CD8-positive, alpha-beta memory T cell (primary cell): Measurements from ENCODE around the gene ASF1B. TPM values are rescaled to one million over a fixed set of nuclear protein-coding genes. Genes with fewer than 3 reads are reported as not detected.

Experiments
- CTCF ChIA-PET: fragments of 350-600 bp; sonication (Branson Sonifier 250); formaldehyde crosslinking; loops from one replicate; lab custom pipeline; 2021; ENCODE audit warnings: antibody characterized with exemption; lab: Charles Lee
- POLR2A ChIA-PET: fragments of 350-600 bp; sonication (Branson Sonifier 250); formaldehyde crosslinking; loops from one replicate; lab custom pipeline; 2021; ENCODE audit warnings: antibody characterized with exemption; lab: Charles Lee
- DNase-seq, 5 donors: peaks; one replicate each; pipeline versions ENCODE4 v3.0.0 to v3.0.0-alpha.2; 2020 to 2022; ENCODE audit warnings: mixed read lengths in 1 of 5
- H3K27ac ChIP-seq: one replicate; pipeline ENCODE4 v1.7.0; 2013; ENCODE audit warnings: low read depth, mild to moderate bottlenecking, low read length, moderate library complexity
- H3K27me3 ChIP-seq: 2 replicates; pipeline ENCODE4 v1.7.0; 2013; ENCODE audit warnings: low read length, mild to moderate bottlenecking; ENCODE audit not compliant: insufficient read depth, poor library complexity, severe bottlenecking
- H3K36me3 ChIP-seq: 2 replicates; pipeline ENCODE4 v1.7.0; 2013; ENCODE audit warnings: mild to moderate bottlenecking, low read length, moderate library complexity; ENCODE audit not compliant: insufficient read depth
- H3K4me1 ChIP-seq: 2 replicates; pipeline ENCODE4 v1.7.0; 2013; ENCODE audit warnings: mild to moderate bottlenecking, low read length, moderate library complexity; ENCODE audit not compliant: insufficient read depth
- H3K4me3 ChIP-seq: 2 replicates; pipeline ENCODE4 v1.7.0; 2013; ENCODE audit warnings: mild to moderate bottlenecking, low read length
- H3K9me3 ChIP-seq: 2 replicates; pipeline ENCODE4 v1.7.0; 2013; ENCODE audit warnings: mild to moderate bottlenecking, low read length
- H3K27ac Mint-ChIP-seq, 8 donors: one replicate each; pipeline ENCODE4 v1.8.0; 2020 to 2021; ENCODE audit warnings: mixed read lengths in 8 of 8, mild to moderate bottlenecking in 6 of 8, inconsistent platforms in 3 of 8, moderate library complexity in 3 of 8
- H3K27me3 Mint-ChIP-seq, 2 donors: one replicate each; pipeline ENCODE4 v1.8.0; 2020 to 2021; ENCODE audit warnings: mixed read lengths in 2 of 2, mild to moderate bottlenecking in 1 of 2, moderate library complexity in 1 of 2
- H3K36me3 Mint-ChIP-seq, 3 donors: one replicate each; pipeline ENCODE4 v1.8.0; 2020 to 2021; ENCODE audit warnings: mixed read lengths in 3 of 3, inconsistent platforms in 1 of 3, mild to moderate bottlenecking in 1 of 3
- H3K4me1 Mint-ChIP-seq, 3 donors: one replicate each; pipeline ENCODE4 v1.8.0; 2020 to 2021; ENCODE audit warnings: mixed read lengths in 3 of 3, inconsistent platforms in 1 of 3, mild to moderate bottlenecking in 1 of 3
- H3K4me3 Mint-ChIP-seq, 7 donors: one replicate each; pipeline ENCODE4 v1.8.0; 2020 to 2021; ENCODE audit warnings: mixed read lengths in 7 of 7, mild to moderate bottlenecking in 6 of 7, moderate library complexity in 4 of 7, inconsistent platforms in 2 of 7
- H3K9me3 Mint-ChIP-seq, 5 donors: one replicate each; pipeline ENCODE4 v1.8.0; 2020 to 2022; ENCODE audit warnings: mixed read lengths in 5 of 5, mild to moderate bottlenecking in 3 of 5, moderate library complexity in 2 of 5, inconsistent platforms in 1 of 5
- polyA plus RNA-seq: library from polyadenylated mRNA; unstranded; fragments of 300-500 nt; fragmentation: Illumina TruSeq; gene quantifications from one replicate; pipeline ENCODE4 v1.2.3, GENCODE V29; 2021
- total RNA-seq, 2 experiments: library from RNA; stranded (reverse); gene quantifications; one replicate each; pipeline ENCODE4 v1.2.3, GENCODE V29; 2021

Gene ASF1B
- total and polyA plus RNA-seq, 3 experiments from 2014 or later: 4.5 to 76.2 (median 75.0) TPM

GRCh38 chr19:14086098-14086497, 50.3 kb downstream of the ASF1B start:
- Mint-ChIP-seq H3K27ac (peak overlapping the region in 1 of 8 donors; percentile 63), H3K4me3 (peak overlapping the region in 2 of 7 donors; percentile 3 to 76), H3K9me3 (no peaks in the 10 kb centered on the region), H3K4me1 (peaks cover 13 to 27% (median 15%) of the 10 kb centered on the region in 3 donors), H3K27me3 (peaks cover 0 to 2% of the 10 kb centered on the region in 2 donors), H3K36me3 (peaks cover 0 to 23% (median 5%) of the 10 kb centered on the region in 3 donors)
- Histone ChIP-seq H3K36me3 (no peaks in the 10 kb centered on the region), H3K27ac (no peak overlapping the region), H3K4me1 (peaks cover 18% of the 10 kb centered on the region), H3K27me3 (no peaks in the 10 kb centered on the region), H3K4me3 (no peak overlapping the region), H3K9me3 (no peaks in the 10 kb centered on the region)
- ChIA-PET POLR2A (no interaction called here), CTCF (interaction anchor here (6.6 kb wide), 1 partner anchor 14 kb away, joined by 38 read pairs; the partner anchor contains the start of gene MISP3)
- no peak for DNase-seq

- H3K27ac Mint-ChIP-seq: peak within 1 kb of the TSS in 3 of 8 donors; percentile 23 to 66 (median 63)
- CTCF ChIA-PET: interaction anchor here (1.0 to 6.6 kb wide), 3 partner anchors 13 to 51 kb away, joined by 3 to 38 read pairs (median 4); partner anchors contain the start of genes ASF1B and MISP3
These were observed 50.9 kb downstream of the ASF1B start, which contains the start of gene C19orf67 for GRCh38 chr19:14085309-14085995. TSS of gene C19orf67 (minus strand) at chr19:14085783. CDS start at chr19:14085627, 156 bp downstream.

GRCh38 chr19:14082675-14082960, 53.8 kb downstream of the ASF1B start:
- Mint-ChIP-seq H3K27ac (peak overlapping the region in 2 of 8 donors; percentile 82 to 92), H3K27me3 (no peaks in the 10 kb centered on the region)
- peaks cover 18% of the 10 kb centered on the region for H3K4me1 ChIP-seq

More at GRCh38 chr19:14085309-14085995, 50.9 kb downstream of the ASF1B start, which contains the start of gene C19orf67:
- H3K27ac ChIP-seq: no peak within 1 kb of the TSS
- H3K27me3 ChIP-seq: no peaks in the 10 kb centered on the region
- Mint-ChIP-seq H3K9me3 (no peaks in the 10 kb centered on the region), H3K4me1 (peaks cover 15 to 33% (median 22%) of the 10 kb centered on the region in 3 donors), H3K36me3 (peaks cover 0 to 25% (median 5%) of the 10 kb centered on the region in 3 donors), H3K27me3 (peaks cover 0 to 1% of the 10 kb centered on the region in 2 donors), H3K4me3 (peak within 1 kb of the TSS in 2 of 7 donors; percentile 3 to 76)
- peaks cover 23% of the 10 kb centered on the region for H3K4me1 ChIP-seq
- no peaks in the 10 kb centered on the region for H3K9me3 ChIP-seq
- no peak for DNase-seq
- H3K4me3 ChIP-seq: no peak within 1 kb of the TSS
- no peaks in the 10 kb centered on the region for H3K36me3 ChIP-seq
- POLR2A ChIA-PET: no interaction called here

GRCh38 chr19:14081797-14082674, 54.4 kb downstream of the ASF1B start:
- Mint-ChIP-seq H3K27ac (peak overlapping the region; percentile 82 to 98 (median 96)), H3K9me3 (no peaks in the 10 kb centered on the region), H3K27me3 (no peaks in the 10 kb centered on the region), H3K36me3 (peaks cover 0 to 7% (median 0%) of the 10 kb centered on the region in 3 donors), H3K4me1 (peaks cover 14 to 29% (median 20%) of the 10 kb centered on the region in 3 donors), H3K4me3 (peak overlapping the region; percentile 84 to 96 (median 94))
- peak overlapping the region; percentile 73 for H3K27ac ChIP-seq
- ChIA-PET CTCF (interaction anchor here (1.4 to 6.6 kb wide), 5 partner anchors 10 to 55 kb away, joined by 5 to 38 read pairs (median 7); partner anchors contain the start of genes ASF1B, IL27RA and MISP3), POLR2A (interaction anchor here (0.9 to 1.7 kb wide), 5 partner anchors 10 to 76 kb away, joined by 3 to 5 read pairs (median 4); partner anchors contain the start of genes ASF1B, PRKACA and RFX1)
- H3K36me3 ChIP-seq: no peaks in the 10 kb centered on the region
- H3K4me1 ChIP-seq: peaks cover 18% of the 10 kb centered on the region
- peak in 2 of 5 donors; percentile 44 to 71 for DNase-seq
- H3K4me3 ChIP-seq: peak overlapping the region; percentile 82
- no peaks in the 10 kb centered on the region for H3K27me3 ChIP-seq
- H3K9me3 ChIP-seq: no peaks in the 10 kb centered on the region

More at GRCh38 chr19:14082675-14082960, 53.8 kb downstream of the ASF1B start:
- Mint-ChIP-seq H3K36me3 (peaks cover 0 to 9% (median 0%) of the 10 kb centered on the region in 3 donors), H3K4me1 (peaks cover 14 to 29% (median 20%) of the 10 kb centered on the region in 3 donors), H3K9me3 (no peaks in the 10 kb centered on the region), H3K4me3 (peak overlapping the region in 6 of 7 donors; percentile 84 to 95 (median 92))
- ChIA-PET CTCF (interaction anchor here (1.4 to 6.6 kb wide), 4 partner anchors 10 to 54 kb away, joined by 5 to 38 read pairs (median 6); partner anchors contain the start of genes ASF1B, IL27RA and MISP3), POLR2A (no interaction called here)
- Histone ChIP-seq H3K36me3 (no peaks in the 10 kb centered on the region), H3K9me3 (no peaks in the 10 kb centered on the region), H3K4me3 (no peak overlapping the region), H3K27me3 (no peaks in the 10 kb centered on the region), H3K27ac (no peak overlapping the region)
- no peak for DNase-seq

GRCh38 chr19:14080887-14081796, 55.2 kb downstream of the ASF1B start:
- ChIA-PET POLR2A (interaction anchor here (0.9 to 1.7 kb wide), 6 partner anchors 11 to 75 kb away, joined by 3 to 6 read pairs (median 4); partner anchors contain the start of genes ASF1B, IL27RA, PRKACA and RFX1), CTCF (interaction anchor here (0.6 to 6.6 kb wide), 6 partner anchors 9 to 267 kb away, joined by 3 to 38 read pairs (median 6); partner anchors contain the start of genes ASF1B and MISP3)
- Histone ChIP-seq H3K27me3 (no peaks in the 10 kb centered on the region), H3K36me3 (no peaks in the 10 kb centered on the region), H3K9me3 (no peaks in the 10 kb centered on the region), H3K4me1 (peaks cover 18% of the 10 kb centered on the region), H3K27ac (peak overlapping the region; percentile 87), H3K4me3 (peak overlapping the region; percentile 84)
- peaks cover 14 to 29% (median 20%) of the 10 kb centered on the region in 3 donors for H3K4me1 Mint-ChIP-seq
- peak overlapping the region; percentile 82 to 98 (median 96) for H3K27ac Mint-ChIP-seq
- no peaks in the 10 kb centered on the region for H3K27me3 Mint-ChIP-seq
- no peaks in the 10 kb centered on the region for H3K9me3 Mint-ChIP-seq
- peak overlapping the region; percentile 84 to 96 (median 94) for H3K4me3 Mint-ChIP-seq
- peak; percentile 97 to 100 (median 99) for DNase-seq
- H3K36me3 Mint-ChIP-seq: peaks cover 0 to 7% (median 0%) of the 10 kb centered on the region in 3 donors

- H3K4me3 Mint-ChIP-seq: no peak overlapping the region
- POLR2A ChIA-PET: interaction anchor here (0.6 to 0.7 kb wide), 4 partner anchors 229 to 1287 kb away, joined by 3 to 13 read pairs (median 6); no protein-coding TSS in a partner anchor
These were observed 58.0 kb downstream of the ASF1B start for GRCh38 chr19:14078411-14078810.

More at GRCh38 chr19:14078411-14078810, 58.0 kb downstream of the ASF1B start:
- H3K4me1 Mint-ChIP-seq: peaks cover 28 to 48% (median 28%) of the 10 kb centered on the region in 3 donors
- no peak for DNase-seq
- H3K27me3 Mint-ChIP-seq: no peaks in the 10 kb centered on the region
- Histone ChIP-seq H3K27me3 (no peaks in the 10 kb centered on the region), H3K4me3 (no peak overlapping the region), H3K36me3 (no peaks in the 10 kb centered on the region), H3K27ac (no peak overlapping the region), H3K9me3 (no peaks in the 10 kb centered on the region), H3K4me1 (peaks cover 36% of the 10 kb centered on the region)
- H3K9me3 Mint-ChIP-seq: no peaks in the 10 kb centered on the region
- peaks cover 0 to 10% (median 0%) of the 10 kb centered on the region in 3 donors for H3K36me3 Mint-ChIP-seq
- CTCF ChIA-PET: interaction anchor here (1.5 to 2.0 kb wide), 2 partner anchors 30 to 37 kb away, joined by 3 to 6 read pairs; no protein-coding TSS in a partner anchor
- H3K27ac Mint-ChIP-seq: no peak overlapping the region
